Testis (tissue), 3 donors: ENCODE results near the gene COL4A1. TPM values are rescaled to one million over a fixed set of nuclear protein-coding genes. Genes with fewer than 3 reads are reported as not detected.

Experiments
- DNase-seq: peaks from one replicate; pipeline ENCODE4 v3.0.0-alpha.2; 2019
- H3K27ac ChIP-seq, 2 donors: fragments of 200-600 bp; sonication (generic); one replicate each; pipeline ENCODE4 v1.5.1; 2019
- H3K27me3 ChIP-seq: fragments of 200-600 bp; sonication (generic); one replicate; pipeline ENCODE4 v1.5.1; 2019
- H3K36me3 ChIP-seq: fragments of 200-600 bp; sonication (generic); one replicate; pipeline ENCODE4 v1.5.1; 2017; ENCODE audit warnings: low read depth; ENCODE audit errors: missing control alignments
- H3K4me1 ChIP-seq: fragments of 200-600 bp; sonication (generic); one replicate; pipeline ENCODE4 v1.5.1; 2019
- H3K4me3 ChIP-seq, 2 donors: fragments of 200-600 bp; sonication (generic); one replicate each; pipeline ENCODE4 v1.5.1; 2017 to 2019
- H3K9me3 ChIP-seq: fragments of 200-600 bp; sonication (generic); one replicate; pipeline ENCODE4 v1.5.1; 2017
- POLR2A ChIP-seq: fragments of 450-650 bp; IDR thresholded peaks from one replicate; pipeline ENCODE4 v1.6.1; 2017; ENCODE audit warnings: antibody characterized with exemption, mild to moderate bottlenecking, moderate library complexity
- WGBS, 2 donors: methylation state at CpG; one replicate each; pipeline ENCODE4 v1.1.5; 2018; 5-methylcytosine and 5-hydroxymethylcytosine counted together
- intact Hi-C: fragments of 100-400 bp; cut with DNase I; formaldehyde crosslinking; loops from one replicate; pipeline ENCODE4 v1.15.1; 2023; ENCODE audit warnings: low total_unique reads
- polyA plus RNA-seq: library from polyadenylated mRNA; stranded (reverse); fragments of 350-450 nt; fragmentation: Illumina TruSeq; extraction: RNeasy Lipid Tissue Mini Kit (QIAGEN cat#74804); gene quantifications from one replicate; pipeline ENCODE4 v1.2.3, GENCODE V29; 2014; ENCODE audit warnings: low read depth, low replicate concordance; ENCODE audit not compliant: insufficient read depth
- total RNA-seq, 2 donors: library from RNA; depleted of rRNA; stranded (reverse); fragments of >200 nt; gene quantifications; one replicate each; pipeline ENCODE4 v1.2.3, GENCODE V29; 2016
- TF ChIP-seq, protein P1 (sequence below), 3 experiments: fragments of 450-650 bp in 2 of 3; fragments of 200-600 bp in 1 of 3; sonication (generic) in 1 of 3; IDR thresholded peaks; one replicate each; pipeline ENCODE4 v1.5.1; 2016 to 2019; ENCODE audit warnings: antibody characterized with exemption in 3 of 3, mild to moderate bottlenecking in 2 of 3, moderate library complexity in 1 of 3

The COL4A1 gene
- total and polyA plus RNA-seq, 3 donors from 2014 or later = 35.5 to 43.0 (median 39.0) TPM

DNA sequence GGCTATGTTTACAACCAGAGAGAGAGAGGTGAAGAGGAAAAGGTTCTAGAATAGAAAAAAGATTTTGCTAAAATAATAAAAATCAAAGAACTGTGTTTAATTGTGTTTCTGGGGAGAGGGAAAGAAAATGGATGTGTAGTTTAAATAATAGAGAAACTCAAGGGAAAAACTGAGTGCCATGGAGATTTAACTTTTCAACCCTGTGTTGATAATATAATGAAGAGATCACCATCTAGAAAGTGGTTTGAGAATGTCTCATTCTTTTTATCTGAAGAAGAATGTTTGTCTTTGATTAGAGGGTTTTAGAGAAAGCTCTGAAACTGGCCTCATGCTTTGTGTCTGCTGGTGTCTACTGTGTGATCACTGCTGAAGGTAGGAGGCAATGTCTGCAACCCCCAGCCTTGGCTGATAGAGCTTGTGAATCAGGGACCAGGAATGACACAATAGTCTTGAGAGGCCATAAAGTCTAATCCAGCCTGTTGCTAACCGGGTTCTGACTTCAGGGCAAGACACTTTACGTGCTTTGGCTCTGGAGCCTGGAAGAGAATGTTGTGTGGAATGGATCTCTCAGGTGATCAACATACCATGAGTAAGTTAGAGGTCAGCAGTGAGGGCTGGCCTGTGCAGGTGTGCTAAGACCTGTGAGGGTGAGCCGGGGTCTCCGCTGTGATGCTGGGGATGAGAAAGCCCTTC, 5.5 kb upstream of the COL4A1 start:
- no peak overlapping the region for H3K4me3 ChIP-seq
- DNase-seq = no peak
- H3K9me3 ChIP-seq = no peaks in the 10 kb centered on the region
- intact Hi-C loops = no loop called here
- peak overlapping the region in 1 of 2 donors; percentile 71 for H3K27ac ChIP-seq
- no peaks in the 10 kb centered on the region for H3K36me3 ChIP-seq
- no peaks in the 10 kb centered on the region for H3K4me1 ChIP-seq
- TF ChIP-seq POLR2A = no peak
- TF ChIP-seq, protein P1, sequence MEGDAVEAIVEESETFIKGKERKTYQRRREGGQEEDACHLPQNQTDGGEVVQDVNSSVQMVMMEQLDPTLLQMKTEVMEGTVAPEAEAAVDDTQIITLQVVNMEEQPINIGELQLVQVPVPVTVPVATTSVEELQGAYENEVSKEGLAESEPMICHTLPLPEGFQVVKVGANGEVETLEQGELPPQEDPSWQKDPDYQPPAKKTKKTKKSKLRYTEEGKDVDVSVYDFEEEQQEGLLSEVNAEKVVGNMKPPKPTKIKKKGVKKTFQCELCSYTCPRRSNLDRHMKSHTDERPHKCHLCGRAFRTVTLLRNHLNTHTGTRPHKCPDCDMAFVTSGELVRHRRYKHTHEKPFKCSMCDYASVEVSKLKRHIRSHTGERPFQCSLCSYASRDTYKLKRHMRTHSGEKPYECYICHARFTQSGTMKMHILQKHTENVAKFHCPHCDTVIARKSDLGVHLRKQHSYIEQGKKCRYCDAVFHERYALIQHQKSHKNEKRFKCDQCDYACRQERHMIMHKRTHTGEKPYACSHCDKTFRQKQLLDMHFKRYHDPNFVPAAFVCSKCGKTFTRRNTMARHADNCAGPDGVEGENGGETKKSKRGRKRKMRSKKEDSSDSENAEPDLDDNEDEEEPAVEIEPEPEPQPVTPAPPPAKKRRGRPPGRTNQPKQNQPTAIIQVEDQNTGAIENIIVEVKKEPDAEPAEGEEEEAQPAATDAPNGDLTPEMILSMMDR (IDR thresholded peaks at IDR 0.05) = no peak
- WGBS, 2 donors = 75 to 87% methylated on average over 4 of the region's 4 CpGs
- H3K27me3 ChIP-seq = no peaks in the 10 kb centered on the region

DNA sequence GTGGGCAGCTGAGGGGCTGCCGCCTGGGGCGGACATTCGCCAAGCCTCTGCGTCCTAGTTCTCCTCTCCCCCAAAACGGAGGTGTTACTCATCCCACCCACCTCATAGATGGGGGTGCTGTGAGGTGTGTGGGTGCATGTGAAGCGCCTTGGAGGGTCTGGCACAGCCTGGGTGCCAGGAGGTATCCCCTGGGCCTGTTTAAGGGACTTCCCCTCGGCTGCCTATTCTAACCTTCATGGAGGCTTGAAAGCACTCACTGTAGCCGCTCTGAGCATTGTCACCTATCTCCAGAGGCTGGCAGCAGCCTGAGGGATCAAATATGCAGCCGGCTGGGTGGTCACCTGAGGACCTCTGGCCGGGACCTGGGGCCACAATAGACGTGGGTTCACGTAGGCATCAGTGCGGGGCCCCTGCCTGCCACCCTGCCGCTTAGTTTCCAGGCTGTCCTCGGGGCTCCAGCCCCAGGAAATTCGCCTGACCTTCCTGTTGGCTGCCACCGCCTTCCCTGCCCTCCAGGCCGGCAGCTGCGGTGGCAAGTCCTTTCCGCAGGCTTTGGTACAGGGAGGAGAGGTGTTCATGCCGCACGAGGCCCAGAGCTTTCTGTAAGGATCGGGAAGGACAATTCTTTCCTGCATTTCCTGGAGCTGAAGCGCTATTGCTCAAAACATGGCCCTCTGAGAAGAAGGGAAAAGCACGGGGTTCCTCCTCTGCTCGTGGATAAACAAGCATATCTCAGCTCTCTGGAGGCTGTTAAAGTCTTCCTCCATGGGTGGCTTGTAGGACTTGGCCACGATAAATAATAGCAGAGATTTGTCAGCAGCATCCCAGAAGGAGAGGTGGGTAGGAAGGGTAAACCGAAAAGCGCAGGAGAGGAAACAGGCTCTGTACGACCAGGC, 4.7 kb upstream of the COL4A1 start:
- 63 to 76% methylated on average over 26 to 30 of the region's 30 CpGs for WGBS, 2 donors
- no peak overlapping the region for H3K4me3 ChIP-seq
- H3K36me3 ChIP-seq = no peaks in the 10 kb centered on the region
- peak overlapping the region; percentile 45 to 71 for H3K27ac ChIP-seq
- no peaks in the 10 kb centered on the region for H3K9me3 ChIP-seq
- intact Hi-C loops = no loop called here
- H3K4me1 ChIP-seq = no peaks in the 10 kb centered on the region
- TF ChIP-seq, protein P1 (IDR thresholded peaks at IDR 0.05) = no peak
- no peaks in the 10 kb centered on the region for H3K27me3 ChIP-seq
- no peak for DNase-seq

DNA sequence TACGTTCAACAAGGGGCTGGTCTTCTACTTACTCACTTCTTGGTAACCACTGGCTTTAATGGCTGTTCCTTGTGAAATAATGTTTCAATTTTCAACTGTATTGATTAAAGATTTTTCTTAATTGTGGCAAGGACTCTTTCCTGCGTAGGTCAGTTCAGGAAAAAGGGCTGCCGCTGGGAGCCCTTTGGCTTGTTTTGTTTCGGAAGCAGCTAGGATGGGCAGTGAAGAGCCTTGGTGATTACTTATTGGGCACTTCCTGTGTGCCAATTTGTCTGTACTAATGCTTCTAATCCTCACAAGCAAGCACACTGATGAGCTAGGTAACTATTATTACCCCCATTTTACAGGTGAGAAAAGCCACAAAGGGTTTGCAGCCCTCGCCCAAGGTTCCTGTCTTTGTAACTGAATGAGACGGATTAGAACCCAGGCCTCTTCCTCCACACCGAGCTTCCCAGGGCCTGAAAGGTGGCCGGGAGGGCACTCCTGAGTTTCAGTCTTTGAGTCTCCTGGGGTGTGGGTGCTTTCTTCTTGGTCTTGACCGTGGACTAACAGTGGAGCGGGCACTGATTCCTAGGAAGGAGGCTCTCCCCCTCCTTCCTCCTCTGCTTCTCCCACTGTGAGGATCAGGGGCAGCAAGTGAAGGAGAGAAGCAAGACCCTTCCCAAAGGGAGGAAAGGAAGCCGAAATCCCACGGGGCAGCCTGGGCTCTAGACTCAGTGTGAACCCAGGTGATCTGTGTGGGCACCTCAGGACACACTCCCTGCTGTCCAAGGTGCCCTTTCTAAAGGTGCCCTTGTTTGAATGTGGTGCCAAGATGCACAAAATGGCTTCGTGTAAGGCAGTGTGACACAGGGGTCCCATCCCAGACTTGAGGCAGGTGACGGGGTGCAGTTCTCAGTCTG, 3.8 kb upstream of the COL4A1 start:
- H3K36me3 ChIP-seq = no peaks in the 10 kb centered on the region
- peak overlapping the region in 1 of 2 donors; percentile 71 for H3K27ac ChIP-seq
- WGBS, 2 donors = 68 to 73% methylated on average over 12 to 14 of the region's 14 CpGs
- no peaks in the 10 kb centered on the region for H3K27me3 ChIP-seq
- H3K9me3 ChIP-seq = no peaks in the 10 kb centered on the region
- intact Hi-C loops = no loop called here
- no peak overlapping the region for H3K4me3 ChIP-seq
- DNase-seq = no peak
- H3K4me1 ChIP-seq = no peaks in the 10 kb centered on the region
- TF ChIP-seq POLR2A = no peak
- TF ChIP-seq, protein P1 (IDR thresholded peaks at IDR 0.05) = no peak

DNA sequence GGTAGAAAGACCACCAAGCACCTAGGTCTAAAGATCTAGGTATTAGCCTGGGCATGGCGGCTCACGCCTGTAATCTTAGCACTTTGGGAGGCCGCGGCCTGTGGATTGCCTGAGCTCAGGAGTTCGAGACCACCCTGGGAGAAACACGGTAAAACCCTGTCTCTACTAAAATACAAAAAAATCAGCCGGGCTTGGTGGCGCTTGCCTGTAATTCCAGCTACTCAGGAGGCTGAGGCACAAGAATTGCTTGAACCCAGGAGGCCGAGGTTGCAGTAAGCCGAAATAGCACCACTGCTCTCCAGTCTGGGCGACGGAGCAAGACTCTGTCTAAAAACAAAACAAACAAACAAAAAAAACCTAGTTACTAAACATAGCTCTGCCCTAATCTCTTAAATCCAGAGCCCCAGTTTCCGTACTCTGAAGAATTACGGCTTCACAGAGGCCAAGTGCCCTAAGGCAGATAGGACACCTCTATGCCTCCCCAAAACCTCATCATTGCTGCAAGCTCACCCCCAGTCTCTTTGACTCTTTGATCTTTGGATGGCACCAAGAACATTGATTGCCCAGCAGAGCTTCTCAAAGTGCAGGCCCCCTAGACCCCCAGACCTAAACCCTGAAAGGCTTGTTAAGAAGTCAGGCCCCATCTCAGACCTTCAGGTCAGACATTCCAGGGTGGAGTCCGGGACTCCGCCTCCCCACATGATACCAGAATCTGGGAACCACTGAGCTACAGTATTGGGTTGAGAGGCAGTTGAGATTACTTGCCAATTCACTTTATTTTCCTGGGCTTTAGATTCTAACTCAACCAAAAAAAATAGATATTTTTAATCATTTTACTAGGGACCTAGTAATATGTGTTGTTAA, 2.9 kb upstream of the COL4A1 start:
- TF ChIP-seq, protein P1 (IDR thresholded peaks at IDR 0.05) = no peak
- no peak for TF ChIP-seq POLR2A
- intact Hi-C loops = no loop called here
- WGBS, 2 donors = 74 to 79% methylated on average over 16 of the region's 16 CpGs
- H3K27me3 ChIP-seq = no peaks in the 10 kb centered on the region
- H3K36me3 ChIP-seq = no peaks in the 10 kb centered on the region
- no peak for DNase-seq
- no peaks in the 10 kb centered on the region for H3K4me1 ChIP-seq
- no peak overlapping the region for H3K4me3 ChIP-seq
- H3K27ac ChIP-seq = peak overlapping the region in 1 of 2 donors; percentile 92
- H3K9me3 ChIP-seq = no peaks in the 10 kb centered on the region
